ENCODE results near the gene BEST4. TPM values are rescaled to one million over a fixed set of nuclear protein-coding genes. Genes with fewer than 3 reads are reported as not detected.

Gene BEST4
- total and polyA plus RNA-seq, 2 of the 13 experiments (the other 11 are each of a cell fraction or from before 2014, with no cell fraction given), result 0.77 to 1.4 TPM

- 0 out of 2 replicates have a peak, but pooled peaks have one; percentile 14 for TF ChIP-seq ZNF646 (CRISPR knock-in tag; IDR thresholded peaks at IDR 0.05)
- no peak for TF ChIP-seq ADNP (CRISPR knock-in tag; IDR thresholded peaks at IDR 0.05)
- no peak for TF ChIP-seq ZNF512B (CRISPR knock-in tag; IDR thresholded peaks at IDR 0.05; ENCODE audit: borderline replicate concordance)
- no peak for TF ChIP-seq KDM5A (IDR thresholded peaks at IDR 0.05; ENCODE audit: borderline replicate concordance, low read length)
- TF ChIP-seq ZUFSP (CRISPR knock-in tag; IDR thresholded peaks at IDR 0.05; ENCODE audit: borderline replicate concordance), result no peak
- TF ChIP-seq MIER2 (CRISPR knock-in tag; IDR thresholded peaks at IDR 0.05), result no peak
- TF ChIP-seq TEF (CRISPR knock-in tag; IDR thresholded peaks at IDR 0.05), result no peak
- TF ChIP-seq SP2 (CRISPR knock-in tag; IDR thresholded peaks at IDR 0.05), result no peak
- TF ChIP-seq ZNF660 (CRISPR knock-in tag; IDR thresholded peaks at IDR 0.05; ENCODE audit: borderline replicate concordance, low read depth), result no peak
- no peak for TF ChIP-seq ZNF557 (CRISPR knock-in tag; IDR thresholded peaks at IDR 0.05)
- 0 out of 2 replicates have a peak, but pooled peaks have one; percentile 49 for TF ChIP-seq ZNF678 (CRISPR knock-in tag; IDR thresholded peaks at IDR 0.05)
- TF ChIP-seq ZBTB2 (CRISPR knock-in tag; IDR thresholded peaks at IDR 0.05; ENCODE audit: low read depth), result no peak
- no peak for TF ChIP-seq ZNF207 (IDR thresholded peaks at IDR 0.05; ENCODE audit: borderline replicate concordance)
- TF ChIP-seq MIER3 (CRISPR knock-in tag; IDR thresholded peaks at IDR 0.05; ENCODE audit: borderline replicate concordance), result no peak
Measured at GRCh38 chr1:44784094-44785028, 3.6 kb downstream of the BEST4 start (continued).

Measured in HepG2 (cell line).